DMS 273 (cell line): ENCODE measurements around the gene LRCH2.

Experiments used
- DNase-seq: peaks from one replicate; lab custom pipeline; 2025; ENCODE audit not compliant: unreplicated experiment; lab: John Stamatoyannopoulos, UW

The LRCH2 gene

DNA sequence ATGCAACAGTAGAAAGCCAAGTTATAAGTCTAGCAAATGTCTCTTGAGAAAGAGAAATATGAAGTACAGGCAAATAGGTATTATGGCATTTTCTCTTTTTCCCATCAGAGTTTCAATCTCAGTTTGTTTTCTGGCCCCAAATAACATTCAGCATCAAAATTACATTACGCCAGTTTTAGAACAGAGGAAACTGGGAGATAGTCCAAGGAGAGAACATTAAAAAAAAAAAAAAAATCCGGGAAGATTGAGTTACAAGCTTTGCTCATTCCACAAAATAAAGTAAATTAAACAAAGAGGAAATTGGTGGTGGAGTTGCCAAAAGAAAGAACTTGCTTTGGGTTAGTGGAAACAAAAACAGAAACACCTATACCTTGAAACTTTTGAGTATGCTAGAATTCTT, 166.1 kb downstream of the LRCH2 start:
- no peak for DNase-seq

DNA sequence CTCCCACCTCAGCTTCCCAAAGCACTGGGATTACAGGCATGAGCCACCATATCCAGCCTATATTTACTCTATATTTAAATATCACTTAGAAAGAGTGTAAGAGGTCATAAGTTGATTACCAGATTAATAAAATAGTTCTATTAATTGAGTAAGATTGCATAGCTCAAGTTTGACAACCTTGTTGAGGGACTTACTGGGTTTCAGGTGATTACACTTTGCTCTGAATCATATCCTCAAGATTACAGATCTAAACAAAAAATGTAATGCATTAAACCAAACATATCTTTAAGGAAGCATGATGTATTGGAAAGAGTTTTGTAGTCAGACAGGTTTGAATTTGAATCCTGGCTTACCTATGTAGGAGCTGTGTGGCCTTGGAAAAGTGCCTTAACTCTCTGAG, 168.6 kb downstream of the LRCH2 start:
- no peak for DNase-seq
